Measurements from ENCODE around the gene ITPR1. TPM values are rescaled to one million over a fixed set of nuclear protein-coding genes. Genes with fewer than 3 reads are reported as not detected.
A peak's percentile ranks its signal among the peaks of the same experiment; 100 is the strongest.

ITPR1 gene
- total and polyA plus RNA-seq, 4 donors = 30.7 to 294 (median 149) TPM

- WGBS, 2 donors = 3 to 8% methylated on average over 6 of the region's 6 CpGs
- Histone ChIP-seq H3K27ac (ENCODE audit: low read depth in 1 of 2, low read length in 2 of 2) (no peak overlapping the region), H3K4me1 (ENCODE audit: control insufficient read depth in 1 of 2, insufficient read depth in 2 of 2, low read length in 2 of 2) (peaks cover 0 to 2% of the 10 kb centered on the region in 2 donors), H3K36me3 (ENCODE audit: control insufficient read depth in 1 of 2, insufficient read depth in 2 of 2, low read length in 1 of 2) (peaks cover 3 to 5% of the 10 kb centered on the region in 2 donors), H3K4me3 (ENCODE audit: low read length in 2 of 2) (no peak overlapping the region), H3K9me3 (ENCODE audit: control insufficient read depth, low read length) (no peaks in the 10 kb centered on the region), H3K27me3 (ENCODE audit: control insufficient read depth in 1 of 2, insufficient read depth in 2 of 2, low read length in 1 of 2) (no peaks in the 10 kb centered on the region)
- ATAC-seq (ENCODE audit: low FRiP score) = peak; percentile 89
- DNase-seq = peak; percentile 69 to 81
- intact Hi-C loops (cut with DNase I) = loop anchor here (5.0 to 10.0 kb wide), 2 partner anchors 399 to 401 kb away; no protein-coding TSS in a partner anchor
Observed at GRCh38 chr3:4656059-4656458, 162.9 kb downstream of the ITPR1 start.

GRCh38 chr3:4656626-4657328 lies 163.6 kb downstream of the ITPR1 start:
- Histone ChIP-seq H3K4me1 (ENCODE audit: control insufficient read depth in 1 of 2, insufficient read depth in 2 of 2, low read length in 2 of 2) (peaks cover 0 to 2% of the 10 kb centered on the region in 2 donors), H3K36me3 (ENCODE audit: control insufficient read depth in 1 of 2, insufficient read depth in 2 of 2, low read length in 1 of 2) (peaks cover 3 to 5% of the 10 kb centered on the region in 2 donors), H3K9me3 (ENCODE audit: control insufficient read depth, low read length) (no peaks in the 10 kb centered on the region), H3K27ac (ENCODE audit: low read depth in 1 of 2, low read length in 2 of 2) (peak overlapping the region in 1 of 2 donors; percentile 45), H3K4me3 (ENCODE audit: low read length in 2 of 2) (no peak overlapping the region), H3K27me3 (ENCODE audit: control insufficient read depth in 1 of 2, insufficient read depth in 2 of 2, low read length in 1 of 2) (no peaks in the 10 kb centered on the region)
- no peak for DNase-seq
- 22 to 27% methylated on average over 13 of the region's 13 CpGs for WGBS, 2 donors
- intact Hi-C loops (cut with DNase I) = loop anchor here (5.0 to 10.0 kb wide), 2 partner anchors 398 to 401 kb away; no protein-coding TSS in a partner anchor
- ATAC-seq (ENCODE audit: low FRiP score) = peak; percentile 61

GRCh38 chr3:4660936-4661335 lies 167.8 kb downstream of the ITPR1 start:
- 85 to 92% methylated on average over 7 of the region's 7 CpGs for WGBS, 2 donors
- H3K4me3 ChIP-seq (ENCODE audit: low read length in 2 of 2) = no peak overlapping the region
- H3K27ac ChIP-seq (ENCODE audit: low read depth in 1 of 2, low read length in 2 of 2) = no peak overlapping the region
- no peaks in the 10 kb centered on the region for H3K27me3 ChIP-seq (ENCODE audit: control insufficient read depth in 1 of 2, insufficient read depth in 2 of 2, low read length in 1 of 2)
- peaks cover 2% of the 10 kb centered on the region in 2 donors for H3K4me1 ChIP-seq (ENCODE audit: control insufficient read depth in 1 of 2, insufficient read depth in 2 of 2, low read length in 2 of 2)
- no peak for DNase-seq
- H3K36me3 ChIP-seq (ENCODE audit: control insufficient read depth in 1 of 2, insufficient read depth in 2 of 2, low read length in 1 of 2) = peaks cover 9 to 13% of the 10 kb centered on the region in 2 donors
- intact Hi-C loops (cut with DNase I) = no loop called here
- no peak for ATAC-seq (ENCODE audit: low FRiP score)
- no peaks in the 10 kb centered on the region for H3K9me3 ChIP-seq (ENCODE audit: control insufficient read depth, low read length)

GRCh38 chr3:4664412-4664811 lies 171.3 kb downstream of the ITPR1 start:
- peaks cover 11 to 13% of the 10 kb centered on the region in 2 donors for H3K36me3 ChIP-seq (ENCODE audit: control insufficient read depth in 1 of 2, insufficient read depth in 2 of 2, low read length in 1 of 2)
- WGBS, 2 donors = 83 to 86% methylated on average over 2 of the region's 2 CpGs
- ATAC-seq (ENCODE audit: low FRiP score) = no peak

GRCh38 chr3:4665197-4665596 lies 172.0 kb downstream of the ITPR1 start:
- intact Hi-C loops (cut with DNase I) = no loop called here
- DNase-seq = no peak
- Histone ChIP-seq H3K4me1 (ENCODE audit: control insufficient read depth in 1 of 2, insufficient read depth in 2 of 2, low read length in 2 of 2) (peaks cover 0 to 3% of the 10 kb centered on the region in 2 donors), H3K9me3 (ENCODE audit: control insufficient read depth, low read length) (no peaks in the 10 kb centered on the region), H3K4me3 (ENCODE audit: low read length in 2 of 2) (no peak overlapping the region), H3K27me3 (ENCODE audit: control insufficient read depth in 1 of 2, insufficient read depth in 2 of 2, low read length in 1 of 2) (no peaks in the 10 kb centered on the region), H3K36me3 (ENCODE audit: control insufficient read depth in 1 of 2, insufficient read depth in 2 of 2, low read length in 1 of 2) (peaks cover 13 to 15% of the 10 kb centered on the region in 2 donors), H3K27ac (ENCODE audit: low read depth in 1 of 2, low read length in 2 of 2) (peak overlapping the region in 1 of 2 donors; percentile 58)
- 57 to 63% methylated on average over 8 of the region's 8 CpGs for WGBS, 2 donors
- no peak for ATAC-seq (ENCODE audit: low FRiP score)

More at GRCh38 chr3:4664412-4664811, 171.3 kb downstream of the ITPR1 start:
- DNase-seq = no peak
- no peaks in the 10 kb centered on the region for H3K27me3 ChIP-seq (ENCODE audit: control insufficient read depth in 1 of 2, insufficient read depth in 2 of 2, low read length in 1 of 2)
- no peak overlapping the region for H3K27ac ChIP-seq (ENCODE audit: low read depth in 1 of 2, low read length in 2 of 2)
- intact Hi-C loops (cut with DNase I) = no loop called here
- H3K4me1 ChIP-seq (ENCODE audit: control insufficient read depth in 1 of 2, insufficient read depth in 2 of 2, low read length in 2 of 2) = peaks cover 0 to 3% of the 10 kb centered on the region in 2 donors
- no peak overlapping the region for H3K4me3 ChIP-seq (ENCODE audit: low read length in 2 of 2)
- no peaks in the 10 kb centered on the region for H3K9me3 ChIP-seq (ENCODE audit: control insufficient read depth, low read length)

- WGBS, 2 donors = 84 to 88% methylated on average over 2 of the region's 2 CpGs
- Histone ChIP-seq H3K27me3 (ENCODE audit: control insufficient read depth in 1 of 2, insufficient read depth in 2 of 2, low read length in 1 of 2) (no peaks in the 10 kb centered on the region), H3K36me3 (ENCODE audit: control insufficient read depth in 1 of 2, insufficient read depth in 2 of 2, low read length in 1 of 2) (peaks cover 15 to 23% of the 10 kb centered on the region in 2 donors), H3K4me3 (ENCODE audit: low read length in 2 of 2) (no peak overlapping the region), H3K27ac (ENCODE audit: low read depth in 1 of 2, low read length in 2 of 2) (peak overlapping the region in 1 of 2 donors; percentile 48), H3K4me1 (ENCODE audit: control insufficient read depth in 1 of 2, insufficient read depth in 2 of 2, low read length in 2 of 2) (peaks cover 0 to 3% of the 10 kb centered on the region in 2 donors), H3K9me3 (ENCODE audit: control insufficient read depth, low read length) (no peaks in the 10 kb centered on the region)
- ATAC-seq (ENCODE audit: low FRiP score) (no peak), DNase-seq (no peak)
- intact Hi-C loops (cut with DNase I) = no loop called here
Observed at GRCh38 chr3:4666071-4666470, 172.9 kb downstream of the ITPR1 start.

GRCh38 chr3:4670352-4670751 lies 177.2 kb downstream of the ITPR1 start:
- 70 to 72% methylated on average over 5 of the region's 5 CpGs for WGBS, 2 donors
- H3K27ac ChIP-seq (ENCODE audit: low read depth in 1 of 2, low read length in 2 of 2) = no peak overlapping the region

GRCh38 chr3:4672725-4673275 lies 179.7 kb downstream of the ITPR1 start:
- DNase-seq (no peak), ATAC-seq (ENCODE audit: low FRiP score) (no peak)
- no peak overlapping the region for H3K27ac ChIP-seq (ENCODE audit: low read depth in 1 of 2, low read length in 2 of 2)
- H3K27me3 ChIP-seq (ENCODE audit: control insufficient read depth in 1 of 2, insufficient read depth in 2 of 2, low read length in 1 of 2) = no peaks in the 10 kb centered on the region
- H3K9me3 ChIP-seq (ENCODE audit: control insufficient read depth, low read length) = no peaks in the 10 kb centered on the region
- no peak overlapping the region for H3K4me3 ChIP-seq (ENCODE audit: low read length in 2 of 2)
- H3K36me3 ChIP-seq (ENCODE audit: control insufficient read depth in 1 of 2, insufficient read depth in 2 of 2, low read length in 1 of 2) = peaks cover 11 to 13% of the 10 kb centered on the region in 2 donors
- no peaks in the 10 kb centered on the region for H3K4me1 ChIP-seq (ENCODE audit: control insufficient read depth in 1 of 2, insufficient read depth in 2 of 2, low read length in 2 of 2)
- 78 to 79% methylated on average over 11 of the region's 11 CpGs for WGBS, 2 donors
- intact Hi-C loops (cut with DNase I) = no loop called here

More at GRCh38 chr3:4670352-4670751, 177.2 kb downstream of the ITPR1 start:
- ATAC-seq (ENCODE audit: low FRiP score) = no peak
- Histone ChIP-seq H3K4me1 (ENCODE audit: control insufficient read depth in 1 of 2, insufficient read depth in 2 of 2, low read length in 2 of 2) (peaks cover 0 to 3% of the 10 kb centered on the region in 2 donors), H3K36me3 (ENCODE audit: control insufficient read depth in 1 of 2, insufficient read depth in 2 of 2, low read length in 1 of 2) (peaks cover 9 to 17% of the 10 kb centered on the region in 2 donors), H3K9me3 (ENCODE audit: control insufficient read depth, low read length) (no peaks in the 10 kb centered on the region), H3K4me3 (ENCODE audit: low read length in 2 of 2) (no peak overlapping the region), H3K27me3 (ENCODE audit: control insufficient read depth in 1 of 2, insufficient read depth in 2 of 2, low read length in 1 of 2) (no peaks in the 10 kb centered on the region)
- DNase-seq = no peak
- intact Hi-C loops (cut with DNase I) = no loop called here
